ENCODE measurements around the gene TMEM256. TPM values are rescaled to one million over a fixed set of nuclear protein-coding genes. Genes with fewer than 3 reads are reported as not detected.
A peak's percentile ranks its signal among the peaks of the same experiment; 100 is the strongest.

Gene TMEM256
- polyA plus RNA-seq, 1 donor from 2014 or later = 161 TPM

GRCh38 chr17:7441266-7441665 lies 37.4 kb upstream of the TMEM256 start:
- H3F3A ChIP-seq (ENCODE audit: insufficient read depth, low read length, poor library complexity, severe bottlenecking) = peaks cover 4% of the 10 kb centered on the region
- H3K36me3 ChIP-seq (ENCODE audit: insufficient read depth, low read length) = no peaks in the 10 kb centered on the region
- H3K9ac ChIP-seq (ENCODE audit: low read length) = peak overlapping the region; percentile 97
- H3K4me3 ChIP-seq (ENCODE audit: low read length) = peak overlapping the region; percentile 85
- no peak overlapping the region for H2AFZ ChIP-seq (ENCODE audit: low read depth, low read length)
- no peaks in the 10 kb centered on the region for H3K79me2 ChIP-seq (replicated peaks; ENCODE audit: insufficient read depth, low read length)
- peaks cover 40% of the 10 kb centered on the region for H3K27me3 ChIP-seq (ENCODE audit: insufficient read depth, low read depth, low read length)
- peak overlapping the region; percentile 99 for H3K27ac ChIP-seq (ENCODE audit: low read length)
- H4K20me1 ChIP-seq (ENCODE audit: insufficient read depth) = no peaks in the 10 kb centered on the region
- TF ChIP-seq EP300 (conservative IDR thresholded peaks at IDR 0.05; ENCODE audit: poor library complexity, severe bottlenecking) (no peak), MXI1 (conservative IDR thresholded peaks at IDR 0.05; ENCODE audit: poor library complexity, severe bottlenecking) (no peak), CTCF (IDR thresholded peaks at IDR 0.05; ENCODE audit: poor library complexity, severe bottlenecking) (no peak), REST (IDR thresholded peaks at IDR 0.05; ENCODE audit: borderline replicate concordance) (peak; percentile 99), TAF1 (IDR thresholded peaks at IDR 0.05; ENCODE audit: low read depth) (peak; percentile 9), POLR2AphosphoS5 (IDR thresholded peaks at IDR 0.05) (no peak), EZH2 (IDR thresholded peaks at IDR 0.05; ENCODE audit: borderline replicate concordance, insufficient read depth, low read length, poor library complexity, severe bottlenecking) (no peak), SMC3 (conservative IDR thresholded peaks at IDR 0.05; ENCODE audit: poor library complexity) (peak; percentile 31), RAD21 (conservative IDR thresholded peaks at IDR 0.05) (no peak)
- peak overlapping the region; percentile 79 for H3K4me2 ChIP-seq (ENCODE audit: low read length)
- no peaks in the 10 kb centered on the region for H3K9me2 ChIP-seq (ENCODE audit: insufficient read depth, low read length)
- H3K9me3 ChIP-seq (ENCODE audit: low read length) = no peaks in the 10 kb centered on the region

GRCh38 chr17:7440834-7441195 lies 36.9 kb upstream of the TMEM256 start:
- TF ChIP-seq TAF1 (IDR thresholded peaks at IDR 0.05; ENCODE audit: low read depth) (no peak), POLR2AphosphoS5 (IDR thresholded peaks at IDR 0.05) (no peak), CTCF (IDR thresholded peaks at IDR 0.05; ENCODE audit: poor library complexity, severe bottlenecking) (peak; percentile 42), RAD21 (conservative IDR thresholded peaks at IDR 0.05) (no peak), EZH2 (IDR thresholded peaks at IDR 0.05; ENCODE audit: borderline replicate concordance, insufficient read depth, low read length, poor library complexity, severe bottlenecking) (no peak), MXI1 (conservative IDR thresholded peaks at IDR 0.05; ENCODE audit: poor library complexity, severe bottlenecking) (no peak), REST (IDR thresholded peaks at IDR 0.05; ENCODE audit: borderline replicate concordance) (no peak), EP300 (conservative IDR thresholded peaks at IDR 0.05; ENCODE audit: poor library complexity, severe bottlenecking) (peak; percentile 26)
- Histone ChIP-seq H3F3A (ENCODE audit: insufficient read depth, low read length, poor library complexity, severe bottlenecking) (peaks cover 4% of the 10 kb centered on the region), H3K9me2 (ENCODE audit: insufficient read depth, low read length) (no peaks in the 10 kb centered on the region), H3K4me3 (ENCODE audit: low read length) (peak overlapping the region; percentile 85), H3K9me3 (ENCODE audit: low read length) (no peaks in the 10 kb centered on the region), H2AFZ (ENCODE audit: low read depth, low read length) (peak overlapping the region; percentile 47), H3K79me2 (replicated peaks; ENCODE audit: insufficient read depth, low read length) (no peaks in the 10 kb centered on the region), H3K27me3 (ENCODE audit: insufficient read depth, low read depth, low read length) (peaks cover 40% of the 10 kb centered on the region), H3K36me3 (ENCODE audit: insufficient read depth, low read length) (no peaks in the 10 kb centered on the region), H4K20me1 (ENCODE audit: insufficient read depth) (no peaks in the 10 kb centered on the region), H3K4me2 (ENCODE audit: low read length) (peak overlapping the region; percentile 79), H3K9ac (ENCODE audit: low read length) (peak overlapping the region; percentile 97), H3K27ac (ENCODE audit: low read length) (peak overlapping the region; percentile 99)
